Tongue (tissue), 2 donors: ENCODE data around the gene RIIAD1. TPM values are rescaled to one million over a fixed set of nuclear protein-coding genes. Genes with fewer than 3 reads are reported as not detected.
"Not testable (repeated sequence)": the region's sequence is repeated elsewhere in the genome, so short reads cannot be mapped to it uniquely, and the experiment has no call there.

Source experiments
- DNase-seq: peaks from one replicate; pipeline ENCODE4 v3.0.0-alpha.2; 2015
- total RNA-seq: library from RNA; depleted of rRNA; stranded (reverse); fragments of >200 nt; gene quantifications from one replicate; pipeline ENCODE4 v1.2.3, GENCODE V29; 2014

RIIAD1 gene
- total RNA-seq, 1 donor from 2014 or later, result not detected

GRCh38 chr1:151737026-151737425 is 15.7 kb downstream of the RIIAD1 start:
- no peak for DNase-seq

GRCh38 chr1:151737479-151737878 is 16.2 kb downstream of the RIIAD1 start:
- no peak for DNase-seq

- DNase-seq, result peak; percentile 63
These were observed 18.5 kb downstream of the RIIAD1 start for GRCh38 chr1:151739590-151740355.

- no peak for DNase-seq
These were observed 20.2 kb downstream of the RIIAD1 start for GRCh38 chr1:151741516-151741915.

GRCh38 chr1:151756291-151756690 is 35.0 kb downstream of the RIIAD1 start:
- DNase-seq, result no peak

- no peak for DNase-seq
These were observed 37.9 kb downstream of the RIIAD1 start for GRCh38 chr1:151759241-151759640.

GRCh38 chr1:151760597-151761385 is 39.5 kb downstream of the RIIAD1 start:
- no peak for DNase-seq

- peak; percentile 92 for DNase-seq
These were observed 41.9 kb downstream of the RIIAD1 start, which contains the start of gene MRPL9 for GRCh38 chr1:151762941-151763921. Gene MRPL9 (minus strand): TSS chr1:151763496. CDS start chr1:151763479, 17 bp downstream.

- no peak for DNase-seq
These were observed 42.7 kb downstream of the RIIAD1 start for GRCh38 chr1:151763990-151764389.

GRCh38 chr1:151768351-151769066 is 47.2 kb downstream of the RIIAD1 start:
- peak; percentile 20 for DNase-seq

- not testable (repeated sequence) for DNase-seq
These were observed 47.9 kb downstream of the RIIAD1 start for GRCh38 chr1:151769270-151769669.

GRCh38 chr1:151773702-151774101 is 52.4 kb downstream of the RIIAD1 start:
- DNase-seq, result no peak

GRCh38 chr1:151774256-151774922 is 53.1 kb downstream of the RIIAD1 start:
- no peak for DNase-seq

GRCh38 chr1:151775894-151776664 is 54.8 kb downstream of the RIIAD1 start:
- no peak for DNase-seq

GRCh38 chr1:151776665-151777062 is 55.3 kb downstream of the RIIAD1 start:
- DNase-seq, result no peak

- DNase-seq, result no peak
These were observed 56.0 kb downstream of the RIIAD1 start for GRCh38 chr1:151777317-151777716.
